NCI-H146 treated with DMSO at 0.1 percent for 48 hours (cell line): ENCODE measurements around the gene UGGT1.
A peak's percentile ranks its signal among the peaks of the same experiment; 100 is the strongest.

ENCODE experiments used
- DNase-seq: peaks from one replicate; lab custom pipeline; 2025; ENCODE audit not compliant: unreplicated experiment; lab: John Stamatoyannopoulos, UW

The UGGT1 gene, protein sequence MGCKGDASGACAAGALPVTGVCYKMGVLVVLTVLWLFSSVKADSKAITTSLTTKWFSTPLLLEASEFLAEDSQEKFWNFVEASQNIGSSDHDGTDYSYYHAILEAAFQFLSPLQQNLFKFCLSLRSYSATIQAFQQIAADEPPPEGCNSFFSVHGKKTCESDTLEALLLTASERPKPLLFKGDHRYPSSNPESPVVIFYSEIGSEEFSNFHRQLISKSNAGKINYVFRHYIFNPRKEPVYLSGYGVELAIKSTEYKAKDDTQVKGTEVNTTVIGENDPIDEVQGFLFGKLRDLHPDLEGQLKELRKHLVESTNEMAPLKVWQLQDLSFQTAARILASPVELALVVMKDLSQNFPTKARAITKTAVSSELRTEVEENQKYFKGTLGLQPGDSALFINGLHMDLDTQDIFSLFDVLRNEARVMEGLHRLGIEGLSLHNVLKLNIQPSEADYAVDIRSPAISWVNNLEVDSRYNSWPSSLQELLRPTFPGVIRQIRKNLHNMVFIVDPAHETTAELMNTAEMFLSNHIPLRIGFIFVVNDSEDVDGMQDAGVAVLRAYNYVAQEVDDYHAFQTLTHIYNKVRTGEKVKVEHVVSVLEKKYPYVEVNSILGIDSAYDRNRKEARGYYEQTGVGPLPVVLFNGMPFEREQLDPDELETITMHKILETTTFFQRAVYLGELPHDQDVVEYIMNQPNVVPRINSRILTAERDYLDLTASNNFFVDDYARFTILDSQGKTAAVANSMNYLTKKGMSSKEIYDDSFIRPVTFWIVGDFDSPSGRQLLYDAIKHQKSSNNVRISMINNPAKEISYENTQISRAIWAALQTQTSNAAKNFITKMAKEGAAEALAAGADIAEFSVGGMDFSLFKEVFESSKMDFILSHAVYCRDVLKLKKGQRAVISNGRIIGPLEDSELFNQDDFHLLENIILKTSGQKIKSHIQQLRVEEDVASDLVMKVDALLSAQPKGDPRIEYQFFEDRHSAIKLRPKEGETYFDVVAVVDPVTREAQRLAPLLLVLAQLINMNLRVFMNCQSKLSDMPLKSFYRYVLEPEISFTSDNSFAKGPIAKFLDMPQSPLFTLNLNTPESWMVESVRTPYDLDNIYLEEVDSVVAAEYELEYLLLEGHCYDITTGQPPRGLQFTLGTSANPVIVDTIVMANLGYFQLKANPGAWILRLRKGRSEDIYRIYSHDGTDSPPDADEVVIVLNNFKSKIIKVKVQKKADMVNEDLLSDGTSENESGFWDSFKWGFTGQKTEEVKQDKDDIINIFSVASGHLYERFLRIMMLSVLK (N-terminal part only)

DNA sequence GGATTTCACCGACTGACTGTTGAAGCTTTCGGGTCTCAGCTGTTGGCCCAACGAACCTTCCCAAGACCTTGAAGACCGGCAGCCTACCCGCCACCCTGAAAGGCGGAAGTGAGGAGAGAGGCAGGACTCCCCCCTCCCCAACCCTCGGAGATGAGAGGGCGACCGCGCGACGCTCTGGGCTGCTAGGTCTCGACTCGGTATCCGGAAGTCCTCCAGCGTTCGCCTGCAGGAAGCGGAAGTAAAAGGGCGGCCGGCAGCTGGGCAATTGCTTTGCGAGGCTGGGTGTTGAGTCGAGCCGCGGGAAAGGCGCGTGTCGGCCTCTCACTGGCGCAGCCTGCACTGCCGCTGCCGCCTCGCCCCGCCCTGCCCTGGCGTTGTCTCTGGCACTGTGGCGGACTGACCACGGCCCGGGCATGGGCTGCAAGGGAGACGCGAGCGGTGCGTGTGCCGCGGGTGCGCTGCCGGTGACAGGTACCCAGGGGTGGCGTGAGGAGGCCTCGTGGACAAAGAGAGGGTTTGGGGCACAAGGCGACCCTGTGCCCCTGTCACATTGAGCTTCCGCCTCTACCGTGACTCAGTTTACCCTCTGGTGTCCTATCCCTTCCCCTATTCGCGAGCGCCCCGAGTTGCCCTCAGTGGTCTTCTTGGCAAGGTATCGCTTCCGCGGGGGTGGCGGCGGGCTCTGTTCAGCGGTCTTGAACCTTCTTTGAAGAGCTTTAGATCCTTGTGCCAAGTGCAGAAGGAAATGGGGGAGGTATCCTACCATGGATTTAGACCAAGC lies at the start of gene UGGT1:
Gene UGGT1, plus strand, starts transcription at position 256 of the 781 bp plus-strand sequence. Its CDS starts 158 bp downstream, at position 414.
- peak; percentile 98 for DNase-seq

DNA sequence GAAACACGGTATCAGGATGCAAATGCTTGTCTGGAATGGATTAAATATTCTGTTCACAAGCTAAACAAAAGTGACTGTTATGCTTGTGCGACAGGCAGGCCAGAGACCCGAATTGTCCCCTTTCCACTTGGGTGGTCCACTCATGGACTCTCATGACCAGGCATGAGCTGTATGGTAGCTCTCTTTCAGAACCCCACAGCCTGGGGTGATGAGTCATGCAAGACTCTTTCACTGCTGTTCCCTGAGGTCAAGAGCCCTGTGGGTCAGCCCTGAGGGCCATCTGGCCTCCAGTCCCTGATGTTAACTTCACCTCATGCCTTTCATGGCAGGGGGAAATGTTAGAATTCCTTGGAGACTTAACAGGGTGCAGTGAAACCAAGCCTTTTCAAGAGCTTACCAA lies 49.4 kb upstream of the UGGT1 start:
- DNase-seq = no peak

DNA sequence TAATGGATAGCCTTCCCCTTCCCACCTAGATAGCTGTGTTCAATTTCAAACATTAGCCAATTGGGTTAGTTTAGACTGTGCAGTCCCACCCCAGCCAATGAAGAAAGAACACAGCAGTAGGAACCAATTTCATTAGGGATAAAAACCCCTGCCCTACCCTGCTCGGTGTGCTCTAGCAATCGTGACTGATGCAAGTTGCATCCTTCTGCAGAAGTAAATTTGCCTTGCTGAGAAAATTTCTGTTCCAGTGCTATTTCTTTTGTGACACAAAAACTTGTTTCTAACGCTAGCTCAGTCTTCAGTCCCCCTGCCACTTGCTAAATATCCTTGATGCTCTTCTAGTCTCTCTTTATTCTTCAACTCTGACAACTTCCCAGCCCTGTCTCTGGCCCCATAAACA lies 48.0 kb upstream of the UGGT1 start:
- no peak for DNase-seq

DNA sequence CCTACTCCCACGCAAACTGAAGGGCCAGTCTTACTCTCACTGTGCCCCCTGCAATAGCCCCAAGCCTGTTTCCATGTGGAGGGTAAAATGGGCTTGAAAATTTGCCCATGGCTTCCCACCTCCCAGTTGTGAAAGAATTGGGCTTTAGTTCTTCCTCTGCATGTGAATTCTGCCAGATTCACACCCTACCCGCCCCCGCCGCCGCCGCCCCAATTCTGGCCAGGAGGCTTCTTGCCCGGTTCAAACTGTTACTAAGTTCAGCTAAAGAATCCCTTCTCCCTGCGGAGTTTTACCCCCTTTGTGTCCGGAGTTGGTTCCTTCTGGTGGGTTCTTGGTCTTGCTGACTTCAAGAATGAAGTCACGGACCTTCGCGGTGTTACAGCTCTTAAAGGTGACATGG lies 37.7 kb upstream of the UGGT1 start:
- DNase-seq = no peak

DNA sequence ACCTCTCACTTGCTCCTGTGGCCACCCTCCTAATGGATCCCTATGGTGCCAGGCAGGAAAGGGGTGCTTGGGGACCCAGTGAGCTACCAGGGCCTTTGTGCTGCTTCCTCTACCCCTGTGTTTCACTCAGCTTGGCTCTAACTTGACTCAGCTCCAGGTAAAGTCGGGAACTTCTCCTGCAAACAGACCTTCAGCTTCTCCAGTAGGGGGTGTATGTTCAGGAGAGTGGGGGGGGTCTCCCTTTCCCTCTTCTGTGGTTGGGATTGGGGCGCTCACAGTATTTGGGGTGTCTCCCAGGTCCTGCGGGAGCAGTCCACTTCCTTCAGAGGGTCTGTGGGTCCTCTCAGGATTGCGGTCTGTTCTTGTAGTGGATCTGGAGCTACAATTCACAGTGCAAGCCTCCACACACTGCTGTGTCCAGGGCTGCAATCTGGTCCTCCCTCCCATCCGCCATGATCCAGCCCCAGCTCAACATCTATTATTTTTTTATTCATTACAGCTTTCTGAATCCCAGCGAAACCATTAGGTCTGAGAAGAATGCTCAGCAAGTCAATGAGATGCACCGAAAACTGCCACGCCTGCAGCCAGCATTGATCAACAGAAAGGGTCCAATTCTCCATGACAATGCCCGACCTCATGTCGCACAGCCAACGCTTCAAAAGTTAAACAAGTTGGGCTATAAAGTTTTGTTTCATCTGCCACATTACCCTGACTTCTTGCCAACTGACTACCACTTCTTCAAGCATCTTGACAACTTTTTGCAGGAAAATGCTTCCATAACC lies 36.7 kb upstream of the UGGT1 start:
- DNase-seq = no peak

DNA sequence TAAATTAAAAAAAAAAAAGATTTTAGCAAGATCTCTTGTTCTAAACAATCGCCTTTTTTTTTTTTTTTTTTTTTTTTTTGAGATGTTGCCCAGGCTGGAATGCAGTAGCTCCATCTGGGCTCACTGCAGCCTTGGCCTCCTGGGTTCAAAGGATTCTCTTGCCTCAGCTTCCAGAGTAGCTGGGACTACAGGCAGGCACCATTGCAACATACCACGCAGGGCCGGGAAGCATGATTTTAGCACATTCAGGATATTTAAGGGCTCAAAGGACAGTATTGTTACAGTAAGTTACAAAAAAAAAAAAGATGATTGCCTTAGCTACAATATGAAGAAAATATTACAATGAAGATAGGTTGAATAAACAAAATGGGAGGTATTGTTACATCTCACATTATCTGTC lies 33.7 kb upstream of the UGGT1 start:
- DNase-seq = no peak

DNA sequence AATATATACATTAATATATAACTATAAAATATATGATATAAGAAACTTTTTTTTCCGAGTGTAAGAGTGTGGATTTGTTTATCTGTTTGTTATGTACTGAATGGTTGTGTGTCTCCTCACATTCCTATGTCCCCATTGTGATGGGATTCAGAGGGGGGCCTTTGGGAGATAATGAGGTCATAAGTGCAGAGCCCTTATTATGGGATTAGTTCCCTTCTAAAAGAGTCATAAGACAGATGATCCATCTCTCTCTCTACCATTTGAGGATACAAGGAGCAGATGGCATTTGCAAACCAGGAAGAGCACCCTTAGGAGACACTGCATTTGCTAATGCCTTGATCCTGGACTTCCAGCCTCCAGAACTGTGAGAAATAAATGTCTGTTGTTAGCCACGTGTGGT lies 32.9 kb upstream of the UGGT1 start:
- DNase-seq = no peak

DNA sequence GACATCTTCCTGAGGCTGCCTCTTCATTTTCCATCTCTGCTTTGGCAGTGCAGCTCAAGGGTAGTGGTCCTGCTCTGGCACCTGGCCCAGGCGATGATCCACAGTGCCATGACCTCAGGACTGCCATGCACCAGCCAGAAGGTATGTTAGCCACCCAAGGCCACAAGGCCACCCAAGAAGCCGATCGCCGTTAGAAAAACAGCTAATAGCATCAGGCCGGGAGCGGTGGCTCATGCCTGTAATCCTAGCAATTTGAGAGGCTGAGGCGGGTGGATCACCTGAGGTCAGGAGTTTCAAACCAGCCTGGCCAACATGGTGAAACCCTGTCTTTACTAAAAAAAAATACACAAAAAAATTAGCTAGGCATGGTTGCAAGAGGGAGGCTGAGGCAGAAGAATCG lies 28.4 kb upstream of the UGGT1 start:
- no peak for DNase-seq

DNA sequence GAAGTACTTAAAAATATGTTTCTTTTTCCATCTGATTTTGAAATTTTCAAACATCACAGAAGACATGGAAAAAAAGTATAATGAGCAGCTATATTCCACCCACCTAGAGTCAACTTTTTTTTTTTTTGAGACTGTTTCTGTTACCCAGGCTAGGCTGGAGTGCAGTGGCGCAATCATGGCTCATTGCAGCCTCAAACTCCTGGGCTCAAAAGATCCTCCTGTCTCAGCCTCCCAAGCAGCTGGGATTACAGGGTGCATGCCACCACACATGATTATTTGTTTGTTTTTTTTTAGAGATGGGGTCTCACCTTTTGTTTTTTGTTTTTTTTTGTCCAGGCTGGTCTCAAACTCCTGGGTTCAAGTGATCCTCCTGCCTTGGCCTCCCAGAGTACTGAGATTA lies 26.6 kb upstream of the UGGT1 start:
- no peak for DNase-seq

DNA sequence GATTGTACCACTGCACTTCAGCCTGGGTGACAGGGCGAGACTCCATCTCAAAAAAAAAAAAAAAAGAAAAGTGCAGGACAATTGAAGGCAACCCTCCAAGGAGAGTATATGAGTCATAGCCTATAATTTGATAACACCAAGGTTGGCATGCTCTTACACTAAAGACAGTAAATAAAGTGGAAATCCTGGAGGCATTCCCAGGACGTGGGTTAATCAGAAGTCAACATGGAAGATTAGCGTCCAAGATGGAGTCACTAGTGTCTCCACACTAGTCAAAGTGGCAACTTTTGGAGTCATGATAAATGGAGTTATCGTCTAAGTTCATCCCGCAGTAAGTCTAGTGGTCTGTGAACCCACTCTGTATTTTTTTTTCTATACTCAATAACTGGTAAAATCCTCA lies 21.2 kb upstream of the UGGT1 start:
- DNase-seq = no peak

DNA sequence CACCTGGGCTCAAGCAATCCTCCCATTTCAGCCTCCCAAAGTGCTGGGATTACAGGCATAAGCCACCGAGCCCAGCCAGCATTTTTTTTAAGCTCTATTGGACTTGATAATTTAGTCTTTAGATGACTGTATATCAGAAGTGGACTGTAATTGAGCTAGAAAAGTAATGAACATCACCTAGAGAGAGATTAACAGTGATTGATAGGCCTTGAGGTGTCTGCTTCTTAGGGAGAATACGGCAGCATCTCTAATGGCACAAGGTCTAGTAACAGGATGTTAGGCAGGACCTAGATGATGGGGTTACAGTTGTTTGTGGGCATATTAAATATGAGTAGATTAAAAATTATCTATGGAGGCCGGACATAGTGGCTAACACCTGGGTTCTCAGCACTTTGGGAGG lies 17.7 kb upstream of the UGGT1 start:
- no peak for DNase-seq

DNA sequence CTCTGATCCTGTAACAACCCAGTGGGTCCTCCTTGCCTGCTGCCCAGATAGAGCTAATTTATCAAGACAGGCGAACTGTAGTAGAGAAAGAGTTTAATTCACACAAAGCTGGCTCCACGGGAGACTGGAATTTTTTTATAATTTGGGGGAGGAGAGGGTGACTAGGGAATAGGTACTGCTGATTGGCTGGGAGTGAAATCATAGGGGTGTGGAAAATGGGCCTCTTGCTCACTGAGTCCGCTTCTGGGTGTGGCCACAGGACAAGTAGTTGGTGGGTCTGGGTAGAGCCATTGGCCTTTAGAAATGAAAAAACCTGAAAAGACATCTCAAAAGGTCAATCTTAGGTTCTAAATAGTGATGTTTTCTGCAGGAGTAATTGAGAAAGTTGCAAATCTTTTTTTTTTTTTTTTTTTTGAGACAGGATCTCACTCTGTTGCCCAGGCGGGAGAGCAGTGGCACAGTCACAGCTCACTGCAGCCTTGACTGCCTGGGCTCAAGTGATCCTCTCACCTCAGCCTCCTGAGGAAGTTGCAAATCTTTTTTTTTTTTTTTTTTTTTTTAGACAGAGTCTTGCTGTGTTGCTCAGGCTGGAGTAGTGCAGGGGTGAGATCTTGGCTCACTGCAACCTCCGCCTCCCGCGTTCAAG lies 14.4 kb upstream of the UGGT1 start:
- DNase-seq = no peak

DNA sequence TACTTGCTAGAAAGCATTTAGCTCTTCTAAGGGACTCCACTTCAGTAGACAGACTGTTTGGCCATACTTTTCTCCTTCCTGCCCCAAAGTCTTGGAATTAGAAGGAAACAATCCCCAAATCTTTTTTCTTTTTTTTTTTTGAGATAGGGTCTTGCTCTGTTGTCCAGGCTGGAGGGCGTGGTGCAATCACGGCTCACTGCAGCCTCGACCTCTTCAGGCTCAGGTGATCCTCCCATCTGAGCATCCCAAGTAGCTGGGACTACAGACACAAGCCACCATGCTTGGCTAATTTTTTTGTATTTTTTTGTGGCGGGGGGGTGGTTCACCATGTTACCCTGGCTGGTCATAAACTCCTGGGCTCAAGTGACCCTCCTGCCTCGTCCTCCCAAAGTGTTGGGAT lies 6.2 kb upstream of the UGGT1 start:
- DNase-seq = no peak

DNA sequence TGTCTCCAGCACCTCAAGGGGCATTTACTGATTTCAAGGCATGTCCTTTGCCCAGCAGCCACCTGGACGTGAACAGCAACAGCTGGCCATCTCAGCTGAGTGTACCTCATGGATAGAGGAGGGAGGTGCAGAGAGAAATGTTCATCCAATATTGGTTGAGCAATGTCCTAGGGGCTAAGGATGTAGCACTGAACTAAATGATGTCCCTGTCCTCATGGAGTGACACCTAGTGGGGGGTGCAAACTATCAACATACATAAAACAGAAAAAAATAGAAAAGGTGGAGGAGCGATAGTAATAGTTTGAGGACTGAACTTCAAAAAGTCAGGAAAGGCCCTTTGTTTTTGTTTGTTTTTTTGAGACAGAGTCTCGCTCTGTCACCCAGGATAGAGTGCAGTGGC lies 4.8 kb upstream of the UGGT1 start:
- no peak for DNase-seq

DNA sequence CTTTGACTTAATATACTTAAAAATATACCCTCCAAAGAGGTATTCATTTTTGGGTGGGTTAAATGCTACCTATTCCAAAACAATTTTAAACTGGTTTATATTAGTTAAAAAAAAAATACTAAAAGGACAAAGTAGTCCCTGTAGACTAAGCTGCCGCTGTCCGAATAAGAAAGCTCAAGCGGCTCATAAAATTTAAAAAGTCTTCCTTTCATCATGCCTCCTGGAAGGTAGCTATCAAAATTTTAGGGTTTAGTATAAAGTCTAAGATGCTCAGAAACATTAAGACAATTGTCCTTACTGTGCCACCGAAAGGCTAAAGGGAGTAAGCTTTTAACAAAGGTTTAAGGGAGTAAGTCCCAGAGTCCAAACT lies 440 bp upstream of the UGGT1 start:
- no peak for DNase-seq

DNA sequence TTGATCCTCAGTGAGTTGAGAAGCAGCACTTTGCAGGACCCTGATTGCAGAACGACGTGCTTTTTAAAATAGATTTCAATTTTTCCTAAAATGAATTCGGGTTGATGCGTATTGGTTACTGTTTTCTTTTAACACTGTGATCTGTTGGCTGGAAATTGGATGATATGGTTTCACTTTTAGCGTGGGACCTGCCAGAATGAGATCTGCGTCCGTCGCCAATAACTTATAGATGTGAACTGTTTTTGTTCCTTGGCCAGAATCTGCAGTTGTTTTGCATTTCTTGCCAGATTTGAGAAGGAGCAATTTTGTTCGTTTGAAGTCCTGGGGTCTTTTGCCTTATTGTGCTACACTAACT lies 703 bp downstream of the UGGT1 start:
- DNase-seq = no peak

DNA sequence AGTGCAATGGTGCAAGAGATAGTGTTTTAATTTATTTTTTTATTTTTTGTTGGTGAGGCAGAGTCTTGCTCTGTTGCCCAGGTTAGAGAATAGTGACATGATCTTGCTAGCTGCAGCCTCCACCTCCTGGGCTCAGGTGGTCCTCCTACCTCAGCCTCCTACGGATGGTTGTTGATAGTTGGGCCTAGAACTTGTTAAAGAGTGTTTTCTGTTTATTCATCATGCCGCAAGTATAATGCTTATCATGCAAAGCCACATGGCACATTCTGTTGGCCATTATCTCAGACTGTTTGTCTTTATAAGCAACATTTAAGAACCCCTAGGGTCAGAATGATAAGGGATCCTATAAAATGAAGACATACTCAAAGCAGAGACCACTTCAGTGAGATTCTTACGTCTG lies 1.7 kb downstream of the UGGT1 start:
- DNase-seq = no peak

DNA sequence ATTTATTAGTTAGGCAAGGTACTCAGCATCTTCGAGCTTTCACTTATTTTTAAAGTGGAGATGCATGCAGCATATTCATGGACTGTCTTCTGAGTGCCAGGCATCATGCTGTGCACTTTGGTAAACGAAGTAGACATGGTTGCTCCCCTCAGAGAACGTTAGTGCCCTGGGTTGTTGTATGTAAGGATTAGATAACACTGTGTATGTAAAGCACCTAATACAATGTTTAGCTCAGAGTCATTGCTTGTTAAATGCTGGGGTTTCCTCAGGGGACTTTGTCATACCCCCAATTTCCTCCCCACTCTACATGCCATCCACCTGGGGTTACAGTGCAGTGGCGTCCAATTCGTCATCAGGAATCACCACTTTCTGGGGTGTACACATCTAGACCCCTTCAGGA lies 2.8 kb downstream of the UGGT1 start:
- DNase-seq = no peak

DNA sequence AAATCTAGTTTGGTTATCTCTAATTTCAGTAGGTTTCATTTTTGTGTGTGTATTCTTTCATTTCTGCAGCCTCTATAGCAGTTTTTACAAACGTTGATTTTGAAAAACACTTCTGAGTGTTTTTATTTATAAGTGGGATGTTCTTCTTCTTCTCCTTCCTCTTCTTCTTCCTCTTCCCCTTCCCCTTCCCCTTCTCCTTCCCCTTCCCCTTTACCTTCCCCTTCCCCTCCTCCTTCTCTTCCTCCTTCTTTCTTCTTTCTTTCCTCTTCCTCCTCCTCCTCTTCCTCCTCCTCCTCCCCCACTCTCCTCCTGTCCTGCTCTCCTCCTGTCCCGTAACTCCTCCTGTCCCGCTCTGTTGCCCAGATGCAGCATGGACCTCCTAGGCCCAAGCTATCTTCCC lies 4.2 kb downstream of the UGGT1 start:
- DNase-seq = no peak

DNA sequence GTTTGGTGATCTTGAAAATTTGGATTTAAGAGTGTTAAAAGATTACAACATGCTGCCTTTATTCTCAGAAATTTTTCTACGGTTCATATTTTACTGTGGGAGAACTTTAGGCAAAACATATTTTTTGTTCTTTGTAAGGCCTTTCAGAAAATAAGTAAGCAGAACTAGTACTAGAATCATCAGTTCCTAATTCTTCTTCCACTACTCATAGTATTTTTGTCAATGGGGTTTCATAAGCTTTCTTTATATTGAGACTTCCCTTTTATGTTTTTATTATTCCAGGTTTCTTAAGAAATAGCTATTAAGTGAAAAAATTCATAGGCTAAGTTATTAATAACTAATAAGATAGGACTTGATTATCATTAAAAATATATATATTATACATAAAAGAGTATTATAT lies 12.4 kb downstream of the UGGT1 start:
- no peak for DNase-seq
